ENCODE measurements around the gene CXCL13.
A peak's percentile ranks its signal among the peaks of the same experiment; 100 is the strongest.

The CXCL13 gene

DNA sequence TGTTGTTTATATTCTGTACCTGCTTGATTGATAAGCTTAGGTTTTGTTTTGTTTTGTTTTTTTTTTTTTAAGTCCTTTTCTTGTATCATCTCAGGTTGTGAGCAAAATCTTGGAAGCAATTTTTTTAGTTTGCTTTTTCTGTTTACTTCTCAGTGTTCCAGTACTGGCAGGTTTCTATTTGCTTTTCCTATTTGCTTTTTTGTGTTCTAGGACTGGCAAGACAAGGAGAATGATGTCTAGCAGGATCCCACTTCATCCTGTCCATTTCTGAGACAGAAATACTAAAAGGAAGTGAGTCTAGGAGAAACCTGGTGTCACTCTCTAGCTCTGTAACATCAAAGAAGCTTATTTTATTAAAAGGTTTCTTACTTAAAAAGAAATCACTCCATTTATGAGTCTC is 15.6 kb downstream of the CXCL13 start:
- DNase-seq (ENCODE audit: low read depth): no peak
- TF ChIP-seq, protein P1, sequence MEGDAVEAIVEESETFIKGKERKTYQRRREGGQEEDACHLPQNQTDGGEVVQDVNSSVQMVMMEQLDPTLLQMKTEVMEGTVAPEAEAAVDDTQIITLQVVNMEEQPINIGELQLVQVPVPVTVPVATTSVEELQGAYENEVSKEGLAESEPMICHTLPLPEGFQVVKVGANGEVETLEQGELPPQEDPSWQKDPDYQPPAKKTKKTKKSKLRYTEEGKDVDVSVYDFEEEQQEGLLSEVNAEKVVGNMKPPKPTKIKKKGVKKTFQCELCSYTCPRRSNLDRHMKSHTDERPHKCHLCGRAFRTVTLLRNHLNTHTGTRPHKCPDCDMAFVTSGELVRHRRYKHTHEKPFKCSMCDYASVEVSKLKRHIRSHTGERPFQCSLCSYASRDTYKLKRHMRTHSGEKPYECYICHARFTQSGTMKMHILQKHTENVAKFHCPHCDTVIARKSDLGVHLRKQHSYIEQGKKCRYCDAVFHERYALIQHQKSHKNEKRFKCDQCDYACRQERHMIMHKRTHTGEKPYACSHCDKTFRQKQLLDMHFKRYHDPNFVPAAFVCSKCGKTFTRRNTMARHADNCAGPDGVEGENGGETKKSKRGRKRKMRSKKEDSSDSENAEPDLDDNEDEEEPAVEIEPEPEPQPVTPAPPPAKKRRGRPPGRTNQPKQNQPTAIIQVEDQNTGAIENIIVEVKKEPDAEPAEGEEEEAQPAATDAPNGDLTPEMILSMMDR (IDR thresholded peaks at IDR 0.05; ENCODE audit: low read depth, low read length, missing control alignments): no peak
- no peak overlapping the region for H3K4me3 ChIP-seq (ENCODE audit: low read depth, low read length)

GRCh38 chr4:77623091-77623490 is 17.5 kb downstream of the CXCL13 start:
- no peak overlapping the region for H3K4me3 ChIP-seq (ENCODE audit: low read depth, low read length)
- TF ChIP-seq, protein P1 (IDR thresholded peaks at IDR 0.05; ENCODE audit: low read depth, low read length, missing control alignments): no peak
- no peak for DNase-seq (ENCODE audit: low read depth)

GRCh38 chr4:77624213-77624612 is 18.6 kb downstream of the CXCL13 start:
- TF ChIP-seq, protein P1 (IDR thresholded peaks at IDR 0.05; ENCODE audit: low read depth, low read length, missing control alignments): no peak
- H3K4me3 ChIP-seq (ENCODE audit: low read depth, low read length): no peak overlapping the region
- DNase-seq (ENCODE audit: low read depth): no peak

DNA sequence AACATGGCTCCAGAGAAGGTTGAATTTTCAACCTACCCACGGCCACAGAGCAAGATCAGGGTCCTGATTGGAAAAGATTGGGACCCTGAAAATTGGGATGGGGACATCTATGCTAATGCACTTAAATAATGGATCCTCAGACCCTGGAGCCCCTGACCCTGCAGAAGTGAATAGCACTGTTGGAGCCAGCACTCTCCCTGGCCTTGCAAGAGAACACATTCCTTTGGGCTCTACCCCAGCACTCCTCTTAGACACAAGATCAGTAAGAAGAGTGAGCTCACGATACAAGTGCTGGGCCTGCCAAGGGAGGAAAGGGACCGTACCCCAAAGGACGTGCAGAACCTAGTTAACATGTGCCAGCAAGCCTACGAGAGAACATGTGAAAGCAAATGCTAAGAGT is 19.9 kb downstream of the CXCL13 start:
- TF ChIP-seq, protein P1 (IDR thresholded peaks at IDR 0.05; ENCODE audit: low read depth, low read length, missing control alignments): no peak
- no peak overlapping the region for H3K4me3 ChIP-seq (ENCODE audit: low read depth, low read length)
- no peak for DNase-seq (ENCODE audit: low read depth)

DNA sequence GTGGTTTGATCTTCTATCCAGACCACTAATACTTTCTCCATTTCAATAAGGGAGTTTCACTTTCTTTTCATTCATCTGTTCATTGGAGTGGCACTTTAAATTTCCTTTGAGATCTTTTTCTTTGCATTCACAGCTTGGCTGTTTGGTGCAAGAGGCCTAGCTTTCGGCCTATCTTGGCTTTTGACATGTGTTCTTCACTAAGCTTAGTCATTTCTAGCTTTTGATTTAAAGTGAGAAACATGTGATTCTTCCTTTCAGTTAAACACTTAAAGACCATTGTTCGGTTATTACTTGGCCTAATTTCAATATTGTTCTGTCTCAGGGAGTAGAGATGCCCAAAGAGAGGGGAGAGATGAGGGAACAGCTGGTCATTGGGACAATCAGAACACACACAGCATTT is 24.3 kb downstream of the CXCL13 start:
- DNase-seq (ENCODE audit: low read depth): peak; percentile 4
- TF ChIP-seq, protein P1 (IDR thresholded peaks at IDR 0.05; ENCODE audit: low read depth, low read length, missing control alignments): no peak
- no peak overlapping the region for H3K4me3 ChIP-seq (ENCODE audit: low read depth, low read length)

- TF ChIP-seq, protein P1 (IDR thresholded peaks at IDR 0.05; ENCODE audit: low read depth, low read length, missing control alignments): no peak
- no peak overlapping the region for H3K4me3 ChIP-seq (ENCODE audit: low read depth, low read length)
- no peak for DNase-seq (ENCODE audit: low read depth)
Observed at GRCh38 chr4:77631276-77631675, 25.7 kb downstream of the CXCL13 start.

DNA sequence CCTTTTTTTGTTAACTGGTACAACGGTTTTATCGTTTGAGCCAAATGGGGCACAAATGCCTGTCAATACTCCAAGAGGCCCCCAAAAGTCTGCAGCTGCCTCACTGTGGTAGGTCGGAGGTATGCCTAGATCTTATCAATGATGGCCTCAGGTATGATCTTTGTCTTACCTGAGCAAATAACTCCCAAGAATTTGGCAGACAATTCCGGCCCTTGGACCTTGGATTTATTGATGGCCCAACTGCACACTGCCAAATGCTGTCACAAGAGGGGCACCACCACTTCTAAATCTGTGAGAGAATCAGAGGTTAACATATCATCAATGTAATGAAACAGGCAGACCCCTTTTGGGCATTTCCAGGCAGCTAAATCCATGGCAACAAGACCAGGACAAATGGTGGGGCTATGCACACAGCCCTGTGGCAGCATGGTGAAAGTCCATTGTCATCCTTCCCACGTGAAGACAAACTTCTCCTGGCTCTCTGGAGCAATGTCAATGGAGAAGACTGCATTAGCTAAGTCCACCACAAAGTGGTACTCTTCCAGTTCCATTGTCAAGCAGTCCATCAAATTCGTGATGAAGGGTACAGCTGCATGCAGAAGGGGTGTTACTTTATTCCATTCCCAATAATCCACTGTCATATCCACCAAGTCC is 28.6 kb downstream of the CXCL13 start:
- no peak overlapping the region for H3K4me3 ChIP-seq (ENCODE audit: low read depth, low read length)
- TF ChIP-seq, protein P1 (IDR thresholded peaks at IDR 0.05; ENCODE audit: low read depth, low read length, missing control alignments): no peak
- no peak for DNase-seq (ENCODE audit: low read depth)

Measured in GM12864 (cell line).